Coronary artery (tissue), 2 donors: Measurements from ENCODE around the gene FAM3A.
"Not testable (repeated sequence)": the region's sequence is repeated elsewhere in the genome, so short reads cannot be mapped to it uniquely, and the experiment has no call there.

Experiments used
- DNase-seq: peaks from one replicate; pipeline ENCODE4 v3.0.0-alpha.2; 2017; ENCODE audit warnings: low spot score
- H3K27ac ChIP-seq, 2 donors: fragments of 200-600 bp; sonication (generic); one replicate each; pipeline ENCODE4 v1.5.1; 2016 to 2019
- H3K4me3 ChIP-seq: fragments of 200-600 bp; sonication (generic); 2 replicates; pipeline ENCODE4 v1.5.1; 2016; ENCODE audit warnings: mild to moderate bottlenecking, moderate library complexity
- TF ChIP-seq, protein P1 (sequence below): fragments of 200-600 bp; sonication (generic); IDR thresholded peaks from one replicate; pipeline ENCODE4 v1.5.1; 2019; ENCODE audit warnings: antibody characterized with exemption

The FAM3A gene

GRCh38 chrX:154515966-154516655 is at the start of gene FAM3A:
TSS of gene FAM3A (minus strand) at chrX:154516232. CDS start at chrX:154515772, 460 bp downstream.
- Histone ChIP-seq H3K27ac (peak within 1 kb of the TSS; percentile 48 to 90), H3K4me3 (peak within 1 kb of the TSS; percentile 78)
- TF ChIP-seq, protein P1, sequence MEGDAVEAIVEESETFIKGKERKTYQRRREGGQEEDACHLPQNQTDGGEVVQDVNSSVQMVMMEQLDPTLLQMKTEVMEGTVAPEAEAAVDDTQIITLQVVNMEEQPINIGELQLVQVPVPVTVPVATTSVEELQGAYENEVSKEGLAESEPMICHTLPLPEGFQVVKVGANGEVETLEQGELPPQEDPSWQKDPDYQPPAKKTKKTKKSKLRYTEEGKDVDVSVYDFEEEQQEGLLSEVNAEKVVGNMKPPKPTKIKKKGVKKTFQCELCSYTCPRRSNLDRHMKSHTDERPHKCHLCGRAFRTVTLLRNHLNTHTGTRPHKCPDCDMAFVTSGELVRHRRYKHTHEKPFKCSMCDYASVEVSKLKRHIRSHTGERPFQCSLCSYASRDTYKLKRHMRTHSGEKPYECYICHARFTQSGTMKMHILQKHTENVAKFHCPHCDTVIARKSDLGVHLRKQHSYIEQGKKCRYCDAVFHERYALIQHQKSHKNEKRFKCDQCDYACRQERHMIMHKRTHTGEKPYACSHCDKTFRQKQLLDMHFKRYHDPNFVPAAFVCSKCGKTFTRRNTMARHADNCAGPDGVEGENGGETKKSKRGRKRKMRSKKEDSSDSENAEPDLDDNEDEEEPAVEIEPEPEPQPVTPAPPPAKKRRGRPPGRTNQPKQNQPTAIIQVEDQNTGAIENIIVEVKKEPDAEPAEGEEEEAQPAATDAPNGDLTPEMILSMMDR, result no peak
- peak; percentile 94 for DNase-seq

DNA sequence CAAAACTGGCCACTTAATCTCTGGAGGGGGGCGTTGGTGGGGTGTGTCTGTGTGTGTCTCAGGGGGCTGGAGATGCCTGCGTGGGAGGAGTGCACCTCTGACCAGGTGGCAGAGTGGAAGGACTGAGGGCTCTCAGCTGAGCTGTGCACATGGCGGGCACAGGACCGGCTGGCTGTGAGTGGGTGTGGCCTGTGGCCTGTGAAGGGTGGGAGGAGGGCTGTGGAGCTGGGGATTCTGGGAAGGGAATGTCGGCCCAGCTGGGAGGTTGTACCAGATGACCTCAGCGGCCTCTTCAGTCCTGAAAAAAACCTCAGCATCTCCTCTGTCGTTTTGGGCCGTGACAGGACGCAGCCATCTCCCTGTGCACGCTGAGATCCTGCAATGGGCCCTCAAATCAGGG is 46.3 kb upstream of the FAM3A start:
- not testable (repeated sequence) for H3K27ac ChIP-seq, DNase-seq, H3K4me3 ChIP-seq

DNA sequence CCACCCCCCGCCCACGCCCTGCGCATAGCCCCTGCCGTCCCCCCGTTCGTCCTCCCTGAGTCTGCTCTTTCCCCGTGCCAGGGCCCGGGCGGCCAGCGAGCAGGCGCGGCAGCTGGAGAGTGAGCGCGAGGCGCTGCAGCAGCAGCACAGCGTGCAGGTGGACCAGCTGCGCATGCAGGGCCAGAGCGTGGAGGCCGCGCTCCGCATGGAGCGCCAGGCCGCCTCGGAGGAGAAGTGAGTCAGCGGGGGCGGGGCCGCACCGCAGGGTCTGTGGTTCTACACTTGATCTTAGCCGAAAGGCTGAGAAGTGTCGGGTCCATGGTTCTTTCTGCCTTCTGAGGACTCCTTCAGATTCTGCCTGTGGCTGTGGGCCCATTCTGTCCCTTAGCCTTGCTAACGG is 44.3 kb upstream of the FAM3A start:
- DNase-seq, H3K4me3 ChIP-seq, H3K27ac ChIP-seq: not testable (repeated sequence)

DNA sequence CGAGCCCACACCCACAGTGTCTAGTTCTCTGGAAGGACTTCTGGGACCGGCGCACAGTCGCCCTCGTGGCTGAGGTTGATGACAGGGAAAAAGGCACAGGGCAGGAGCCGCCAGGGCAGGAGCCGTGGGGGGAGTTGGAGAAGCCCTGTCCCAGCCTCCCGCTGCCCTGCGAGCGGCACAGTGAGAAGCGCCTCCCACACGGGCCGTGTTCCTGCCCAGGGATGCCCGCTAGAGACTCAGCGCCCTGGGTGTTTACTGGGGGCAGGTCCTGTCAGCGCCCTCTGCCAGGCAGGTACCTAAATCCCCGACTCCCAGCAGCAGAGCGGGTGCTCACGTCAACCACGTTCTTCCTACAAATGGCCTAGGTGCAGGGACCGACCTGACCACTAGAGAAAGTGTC is 42.9 kb upstream of the FAM3A start:
- H3K27ac ChIP-seq, DNase-seq, H3K4me3 ChIP-seq: not testable (repeated sequence)

DNA sequence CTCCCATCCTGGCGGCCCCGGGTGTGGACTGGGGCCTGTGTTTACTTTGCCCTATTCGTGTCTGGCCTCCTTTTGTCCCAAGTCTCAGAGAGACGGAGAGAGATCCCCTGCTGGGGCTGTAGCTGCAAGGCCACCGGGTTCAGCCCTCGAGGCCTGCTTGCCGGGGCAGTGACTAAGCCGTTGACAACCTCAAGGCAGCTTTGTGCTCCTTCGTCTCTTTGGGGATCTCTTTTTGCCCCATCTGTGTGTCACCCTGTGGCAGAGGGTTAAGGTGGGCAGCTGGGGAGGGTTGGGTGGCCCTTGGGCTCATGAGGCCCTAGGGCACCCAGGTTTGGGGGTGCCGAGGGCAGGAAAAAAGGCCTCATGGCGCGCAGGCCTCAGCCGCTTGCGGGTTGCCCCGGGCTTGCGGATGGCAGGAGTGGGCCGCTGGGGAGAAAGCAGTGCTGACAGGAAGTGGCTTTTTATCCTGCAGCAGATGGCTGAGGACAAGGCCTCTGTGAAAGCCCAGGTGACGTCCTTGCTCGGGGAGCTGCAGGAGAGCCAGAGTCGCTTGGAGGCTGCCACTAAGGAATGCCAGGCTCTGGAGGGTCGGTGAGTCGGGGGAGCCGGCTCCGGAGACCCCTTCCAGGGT is 42.1 kb upstream of the FAM3A start:
- H3K27ac ChIP-seq, H3K4me3 ChIP-seq, DNase-seq: not testable (repeated sequence)

DNA sequence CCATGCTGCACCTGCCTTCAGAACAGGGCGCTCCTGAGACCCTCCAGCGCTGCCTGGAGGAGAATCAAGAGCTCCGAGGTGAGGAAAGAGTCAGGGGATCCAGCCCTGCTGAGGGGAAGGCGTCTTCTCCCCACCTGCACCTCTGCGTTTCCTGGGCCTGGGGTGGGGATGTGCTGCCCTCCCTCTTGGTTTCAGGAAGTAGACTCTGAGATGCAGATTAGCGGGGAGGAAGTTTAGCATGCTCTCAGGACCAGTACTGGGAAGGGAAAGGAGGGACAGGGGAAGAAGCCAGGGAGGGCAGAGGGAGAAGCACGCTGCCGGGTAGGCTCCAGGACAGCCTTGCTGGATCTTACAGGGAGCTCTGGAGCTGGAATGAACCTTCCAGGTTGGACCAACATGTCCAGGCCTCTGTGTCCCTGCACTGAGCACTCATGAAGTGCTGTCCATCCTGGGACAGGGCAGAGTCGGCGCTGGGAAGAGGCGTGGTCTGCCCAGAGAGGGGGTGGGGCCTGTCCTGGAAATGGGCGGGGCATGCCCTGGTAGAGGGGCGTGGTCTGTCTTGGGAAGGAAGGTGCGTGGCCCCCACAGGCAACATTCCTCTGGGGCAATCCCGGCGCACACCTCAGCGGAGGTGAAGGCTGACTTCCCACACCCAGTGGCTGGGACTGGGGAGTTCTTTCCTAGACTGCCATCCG is 36.2 kb upstream of the FAM3A start:
- not testable (repeated sequence) for H3K27ac ChIP-seq, DNase-seq, H3K4me3 ChIP-seq

- TF ChIP-seq, protein P1, result no peak
- Histone ChIP-seq H3K27ac (no peak overlapping the region), H3K4me3 (no peak overlapping the region)
- no peak for DNase-seq
Measured at GRCh38 chrX:154549766-154550165, 33.7 kb upstream of the FAM3A start.

- H3K27ac ChIP-seq, result peak overlapping the region; percentile 65 to 96
- TF ChIP-seq, protein P1, result no peak
- no peak for DNase-seq
- peak overlapping the region; percentile 87 for H3K4me3 ChIP-seq
Measured at GRCh38 chrX:154548028-154548316, 31.9 kb upstream of the FAM3A start.

DNA sequence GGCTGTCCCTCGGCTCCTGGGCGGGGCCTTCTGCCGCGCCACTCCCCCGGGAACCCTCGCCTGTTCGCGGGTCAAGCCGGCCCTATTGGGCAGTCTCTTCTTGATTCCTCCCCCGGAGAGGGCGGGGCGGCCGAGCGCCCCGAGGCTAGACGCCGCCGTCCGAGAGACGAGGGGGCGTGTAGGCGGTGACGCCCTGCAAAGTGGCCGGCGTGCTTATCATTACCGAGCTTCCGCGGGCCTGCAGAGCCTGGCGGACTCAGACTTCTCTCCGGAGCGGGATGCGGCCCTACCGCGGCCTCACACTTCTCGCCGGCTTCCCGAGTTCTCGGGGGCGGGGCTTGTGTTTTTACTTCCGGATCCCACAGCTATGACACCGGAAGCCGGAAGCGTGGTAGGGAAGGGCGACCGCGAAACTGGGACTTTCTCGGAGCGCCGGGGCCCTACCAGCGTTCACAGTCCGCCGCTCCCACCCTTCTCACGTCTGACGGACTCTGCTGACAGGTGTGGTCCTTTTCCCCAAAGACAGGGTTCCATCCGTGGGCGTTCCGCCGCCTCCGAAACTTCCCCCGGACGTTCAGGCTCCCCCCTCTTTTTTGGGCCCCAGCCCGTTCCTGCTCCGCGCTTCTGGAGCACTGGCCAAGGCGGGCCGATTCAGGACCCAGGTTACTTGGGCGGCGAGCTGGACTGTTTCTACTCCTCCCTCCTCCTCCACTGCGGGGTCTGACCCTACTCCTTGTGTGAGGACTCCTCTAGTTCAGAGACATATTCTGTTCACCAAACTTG is 31.4 kb upstream of the FAM3A start, which contains the start of gene IKBKG:
Gene IKBKG, plus strand, starts transcription at position 376 of the 783 bp plus-strand sequence. CDS start 4,383 bp downstream, outside the sequence.
- DNase-seq, result peak; percentile 93
- TF ChIP-seq, protein P1, result no peak
- Histone ChIP-seq H3K27ac (peak within 1 kb of the TSS; percentile 65 to 96), H3K4me3 (peak within 1 kb of the TSS; percentile 87)
